Testis (tissue), 3 donors: ENCODE data around the gene BEST2. TPM values are rescaled to one million over a fixed set of nuclear protein-coding genes. Genes with fewer than 3 reads are reported as not detected.
A peak's percentile ranks its signal among the peaks of the same experiment; 100 is the strongest.

Experiments used
- DNase-seq: peaks from one replicate; pipeline ENCODE4 v3.0.0-alpha.2; 2019
- H3K27ac ChIP-seq, 2 donors: fragments of 200-600 bp; sonication (generic); one replicate each; pipeline ENCODE4 v1.5.1; 2019
- H3K27me3 ChIP-seq: fragments of 200-600 bp; sonication (generic); one replicate; pipeline ENCODE4 v1.5.1; 2019
- H3K36me3 ChIP-seq: fragments of 200-600 bp; sonication (generic); one replicate; pipeline ENCODE4 v1.5.1; 2017; ENCODE audit warnings: low read depth; ENCODE audit errors: missing control alignments
- H3K4me1 ChIP-seq: fragments of 200-600 bp; sonication (generic); one replicate; pipeline ENCODE4 v1.5.1; 2019
- H3K4me3 ChIP-seq, 2 donors: fragments of 200-600 bp; sonication (generic); one replicate each; pipeline ENCODE4 v1.5.1; 2017 to 2019
- H3K9me3 ChIP-seq: fragments of 200-600 bp; sonication (generic); one replicate; pipeline ENCODE4 v1.5.1; 2017
- CTCF ChIP-seq, 3 experiments: fragments of 450-650 bp in 2 of 3; fragments of 200-600 bp in 1 of 3; sonication (generic) in 1 of 3; IDR thresholded peaks; one replicate each; pipeline ENCODE4 v1.5.1; 2016 to 2019; ENCODE audit warnings: antibody characterized with exemption in 3 of 3, mild to moderate bottlenecking in 2 of 3, moderate library complexity in 1 of 3
- POLR2A ChIP-seq: fragments of 450-650 bp; IDR thresholded peaks from one replicate; pipeline ENCODE4 v1.6.1; 2017; ENCODE audit warnings: antibody characterized with exemption, mild to moderate bottlenecking, moderate library complexity
- WGBS, 2 donors: methylation state at CpG; one replicate each; pipeline ENCODE4 v1.1.5; 2018; 5-methylcytosine and 5-hydroxymethylcytosine counted together
- intact Hi-C: fragments of 100-400 bp; cut with DNase I; formaldehyde crosslinking; loops from one replicate; pipeline ENCODE4 v1.15.1; 2023; ENCODE audit warnings: low total_unique reads
- polyA plus RNA-seq: library from polyadenylated mRNA; stranded (reverse); fragments of 350-450 nt; fragmentation: Illumina TruSeq; extraction: RNeasy Lipid Tissue Mini Kit (QIAGEN cat#74804); gene quantifications from one replicate; pipeline ENCODE4 v1.2.3, GENCODE V29; 2014; ENCODE audit warnings: low read depth, low replicate concordance; ENCODE audit not compliant: insufficient read depth
- total RNA-seq, 2 donors: library from RNA; depleted of rRNA; stranded (reverse); fragments of >200 nt; gene quantifications; one replicate each; pipeline ENCODE4 v1.2.3, GENCODE V29; 2016

Gene BEST2
- total and polyA plus RNA-seq, 3 donors from 2014 or later: 0.50 to 0.87 TPM; not detected in 1

DNA sequence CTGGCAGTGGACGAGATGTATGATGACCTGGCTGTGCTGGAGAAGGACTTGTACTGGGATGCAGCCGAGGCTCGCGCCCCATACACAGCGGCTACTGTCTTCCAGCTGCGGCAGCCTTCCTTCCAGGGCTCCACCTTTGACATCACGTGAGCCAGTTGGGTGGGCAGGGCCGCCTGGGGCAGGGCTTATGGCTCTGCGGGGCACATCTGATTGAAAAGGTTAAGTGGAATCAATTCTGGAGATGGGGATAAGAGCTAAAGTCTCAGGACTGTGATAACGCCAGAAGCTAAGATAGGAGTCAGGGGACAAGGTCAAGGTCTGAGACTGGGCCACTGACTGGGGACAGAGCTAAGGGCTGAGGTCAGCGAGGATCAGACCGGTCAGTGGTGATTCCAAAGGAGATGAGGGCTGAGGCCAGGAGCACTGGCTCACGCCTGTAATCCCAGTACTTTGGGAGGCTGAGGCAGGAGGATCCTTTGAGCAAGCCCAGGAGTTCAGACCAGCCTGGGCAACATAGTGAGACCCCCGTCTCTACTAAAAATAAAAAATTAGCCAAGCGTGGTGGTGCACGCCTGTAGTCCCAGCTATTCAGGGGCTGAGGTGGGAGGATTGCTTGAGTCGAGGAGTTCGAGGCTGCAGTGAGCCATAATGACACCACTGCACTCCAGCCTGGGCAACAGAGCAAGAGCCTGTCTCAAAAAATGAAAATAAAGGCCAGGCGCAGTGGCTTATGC, 4.7 kb downstream of the BEST2 start:
- intact Hi-C loops: no loop called here
- TF ChIP-seq CTCF (IDR thresholded peaks at IDR 0.05) (no peak), POLR2A (no peak)
- WGBS, 2 donors: 84 to 86% methylated on average over 16 to 19 of the region's 19 CpGs
- H3K27me3 ChIP-seq: no peaks in the 10 kb centered on the region
- H3K36me3 ChIP-seq: no peaks in the 10 kb centered on the region
- no peaks in the 10 kb centered on the region for H3K9me3 ChIP-seq
- DNase-seq: no peak
- H3K27ac ChIP-seq: no peak overlapping the region
- peaks cover 2% of the 10 kb centered on the region for H3K4me1 ChIP-seq
- H3K4me3 ChIP-seq: no peak overlapping the region

DNA sequence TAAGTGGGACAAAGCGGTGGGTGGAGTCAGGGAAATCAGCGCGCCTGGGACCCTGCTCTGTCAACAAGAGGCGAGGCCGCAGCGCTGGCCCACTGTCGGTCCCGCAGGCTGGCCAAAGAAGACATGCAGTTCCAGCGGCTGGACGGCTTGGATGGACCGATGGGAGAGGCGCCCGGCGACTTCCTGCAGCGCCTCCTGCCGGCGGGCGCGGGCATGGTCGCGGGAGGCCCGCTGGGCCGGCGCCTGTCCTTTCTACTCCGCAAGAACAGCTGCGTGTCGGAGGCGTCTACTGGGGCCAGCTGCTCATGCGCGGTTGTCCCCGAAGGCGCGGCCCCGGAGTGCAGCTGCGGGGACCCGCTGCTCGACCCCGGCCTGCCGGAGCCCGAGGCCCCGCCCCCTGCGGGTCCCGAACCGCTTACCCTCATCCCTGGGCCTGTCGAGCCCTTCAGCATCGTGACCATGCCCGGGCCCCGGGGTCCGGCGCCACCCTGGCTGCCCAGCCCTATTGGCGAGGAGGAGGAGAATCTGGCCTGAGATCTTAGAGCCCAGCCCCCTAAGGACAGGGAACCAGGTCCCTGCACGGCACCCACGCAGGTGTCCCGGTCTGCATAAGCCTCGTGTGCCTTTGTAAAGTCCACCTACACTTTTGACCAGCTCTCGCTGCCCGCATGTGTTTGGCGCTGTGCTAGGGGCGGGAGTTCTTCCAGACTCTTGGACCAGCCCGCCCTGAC, 6.1 kb downstream of the BEST2 start:
- Histone ChIP-seq H3K27me3 (no peaks in the 10 kb centered on the region), H3K4me3 (peak overlapping the region; percentile 33 to 50)
- 7 to 10% methylated on average over 25 to 53 of the region's 60 CpGs for WGBS, 2 donors

GRCh38 chr19:12759686-12760085, 8.1 kb downstream of the BEST2 start:
- intact Hi-C loops: no loop called here
- no peak overlapping the region for H3K4me3 ChIP-seq
- H3K27ac ChIP-seq: no peak overlapping the region
- H3K36me3 ChIP-seq: no peaks in the 10 kb centered on the region
- 94 to 95% methylated on average over 6 of the region's 6 CpGs for WGBS, 2 donors
- peaks cover 2% of the 10 kb centered on the region for H3K4me1 ChIP-seq
- H3K27me3 ChIP-seq: no peaks in the 10 kb centered on the region
- no peak for DNase-seq
- H3K9me3 ChIP-seq: no peaks in the 10 kb centered on the region
- TF ChIP-seq CTCF (IDR thresholded peaks at IDR 0.05) (no peak), POLR2A (no peak)

More for the DNA sequence above, 6.1 kb downstream of the BEST2 start:
- TF ChIP-seq POLR2A: no peak
- TF ChIP-seq CTCF (IDR thresholded peaks at IDR 0.05): peak; percentile 74 to 94 (median 89)
- intact Hi-C loops: no loop called here
- H3K4me1 ChIP-seq: peaks cover 2% of the 10 kb centered on the region
- no peaks in the 10 kb centered on the region for H3K9me3 ChIP-seq
- H3K27ac ChIP-seq: no peak overlapping the region
- H3K36me3 ChIP-seq: no peaks in the 10 kb centered on the region
- peak; percentile 80 for DNase-seq

- DNase-seq: no peak
- no peaks in the 10 kb centered on the region for H3K4me1 ChIP-seq
- no peaks in the 10 kb centered on the region for H3K27me3 ChIP-seq
- H3K27ac ChIP-seq: no peak overlapping the region
- H3K4me3 ChIP-seq: no peak overlapping the region
- TF ChIP-seq POLR2A (no peak), CTCF (IDR thresholded peaks at IDR 0.05) (no peak)
- no peaks in the 10 kb centered on the region for H3K9me3 ChIP-seq
- H3K36me3 ChIP-seq: no peaks in the 10 kb centered on the region
- intact Hi-C loops: no loop called here
- 93 to 98% methylated on average over 9 to 11 of the region's 11 CpGs for WGBS, 2 donors
Measured at GRCh38 chr19:12763100-12763499, 11.5 kb downstream of the BEST2 start.
